ENCODE results near the gene TRPC3.
"Not testable (repeated sequence)": the region's sequence is repeated elsewhere in the genome, so short reads cannot be mapped to it uniquely, and the experiment has no call there.

The TRPC3 gene

DNA sequence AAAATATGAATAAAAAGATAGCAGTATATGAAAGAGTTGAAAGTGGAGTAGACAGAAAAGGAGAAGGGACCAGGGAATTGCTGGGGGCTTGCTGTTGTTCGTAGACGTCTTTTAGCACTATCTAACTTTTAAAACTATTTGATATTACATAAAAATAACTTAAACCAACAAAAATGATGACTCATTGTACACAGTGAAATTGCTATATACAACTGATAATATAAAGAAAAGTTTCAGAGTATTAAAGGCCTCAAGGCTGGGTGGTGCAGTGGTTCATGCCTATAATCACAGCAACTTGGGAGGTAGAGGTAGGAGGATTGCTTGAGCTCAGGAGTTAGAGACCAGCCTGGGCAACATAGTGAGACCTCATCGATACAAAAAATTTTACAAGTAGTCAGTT, 5.2 kb downstream of the TRPC3 start:
- no peak for DNase-seq (ENCODE audit: low read depth in 2 of 2)

DNA sequence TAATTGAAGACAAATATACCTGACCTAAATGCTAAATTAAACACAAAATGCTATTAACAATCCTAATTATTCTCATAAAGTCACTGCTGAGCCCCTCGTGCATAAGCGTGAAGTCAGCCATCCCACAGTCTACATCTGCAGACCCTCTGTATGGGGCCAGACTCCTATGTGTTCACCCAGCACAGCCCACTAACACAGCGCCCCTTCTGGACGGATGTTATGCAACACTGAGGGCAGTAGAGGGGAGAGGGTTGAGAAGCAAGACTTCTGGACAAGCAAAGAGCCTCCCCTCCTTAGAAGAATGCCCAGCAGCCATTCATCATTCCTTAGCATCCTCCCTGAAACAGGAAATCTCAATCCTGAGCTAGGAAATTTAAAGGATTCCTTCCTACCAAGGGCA, 7.9 kb downstream of the TRPC3 start:
- DNase-seq (ENCODE audit: low read depth in 2 of 2), result no peak

- DNase-seq (ENCODE audit: low read depth in 2 of 2), result no peak
These were observed 12.2 kb downstream of the TRPC3 start for GRCh38 chr4:121939690-121940089.

DNA sequence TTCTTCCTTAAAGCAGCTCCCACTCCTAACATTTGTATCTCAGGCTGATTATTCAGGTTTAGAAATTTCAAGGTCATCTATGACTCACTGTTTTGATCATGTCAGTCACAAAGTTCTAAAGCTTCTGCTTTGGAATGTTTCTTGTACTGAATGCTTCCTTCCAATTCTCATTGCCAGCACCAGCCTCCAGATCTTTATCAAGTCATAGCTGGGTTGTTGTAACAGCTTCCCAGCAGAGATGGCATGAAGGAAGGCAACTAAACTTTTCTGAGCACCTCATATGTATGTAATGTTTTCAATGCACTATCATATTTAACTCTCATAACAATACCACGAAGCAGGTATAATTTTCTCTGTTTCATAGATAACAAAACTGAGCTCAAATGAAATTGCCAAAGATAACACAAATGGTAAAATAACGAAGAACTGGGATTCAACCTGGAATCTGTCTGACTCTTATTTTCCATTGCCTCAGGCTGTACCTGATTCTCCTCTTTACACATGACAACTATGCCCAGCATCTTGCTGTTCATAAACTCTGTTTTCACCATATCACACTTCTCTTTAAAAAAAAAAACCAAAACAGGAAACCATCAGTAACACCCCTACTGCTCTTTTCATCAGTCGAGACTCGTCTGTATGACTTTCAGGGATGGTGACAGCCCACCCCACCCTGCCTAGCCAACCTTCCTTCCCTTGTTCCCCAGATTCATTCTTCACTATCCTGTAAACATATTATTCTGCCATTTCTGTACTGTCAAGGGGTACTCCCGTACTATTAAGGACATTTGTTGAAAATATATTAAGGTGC, 13.4 kb downstream of the TRPC3 start:
- no peak for DNase-seq (ENCODE audit: low read depth in 2 of 2)

DNA sequence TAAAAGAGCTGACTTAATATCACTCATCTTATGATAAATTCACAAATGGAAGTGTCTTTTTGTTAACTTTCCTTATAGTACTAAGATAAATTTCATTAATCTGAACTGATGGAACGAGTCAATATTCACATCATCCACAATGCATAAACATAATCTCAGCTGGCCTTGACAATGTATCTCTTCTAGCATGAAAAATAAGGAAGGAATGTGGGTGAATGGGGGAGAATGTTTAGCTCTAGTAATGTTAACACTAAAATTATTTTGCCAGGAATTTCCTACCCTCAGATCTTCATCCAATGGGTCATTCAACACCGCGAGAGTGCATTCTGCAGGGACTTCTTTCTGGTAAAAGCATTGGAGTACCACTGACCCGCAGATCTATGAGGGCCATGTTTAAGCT, 15.8 kb downstream of the TRPC3 start:
- DNase-seq (ENCODE audit: low read depth in 2 of 2), result no peak

- no peak for DNase-seq (ENCODE audit: low read depth in 2 of 2)
These were observed 17.2 kb downstream of the TRPC3 start for GRCh38 chr4:121934635-121935034.

DNA sequence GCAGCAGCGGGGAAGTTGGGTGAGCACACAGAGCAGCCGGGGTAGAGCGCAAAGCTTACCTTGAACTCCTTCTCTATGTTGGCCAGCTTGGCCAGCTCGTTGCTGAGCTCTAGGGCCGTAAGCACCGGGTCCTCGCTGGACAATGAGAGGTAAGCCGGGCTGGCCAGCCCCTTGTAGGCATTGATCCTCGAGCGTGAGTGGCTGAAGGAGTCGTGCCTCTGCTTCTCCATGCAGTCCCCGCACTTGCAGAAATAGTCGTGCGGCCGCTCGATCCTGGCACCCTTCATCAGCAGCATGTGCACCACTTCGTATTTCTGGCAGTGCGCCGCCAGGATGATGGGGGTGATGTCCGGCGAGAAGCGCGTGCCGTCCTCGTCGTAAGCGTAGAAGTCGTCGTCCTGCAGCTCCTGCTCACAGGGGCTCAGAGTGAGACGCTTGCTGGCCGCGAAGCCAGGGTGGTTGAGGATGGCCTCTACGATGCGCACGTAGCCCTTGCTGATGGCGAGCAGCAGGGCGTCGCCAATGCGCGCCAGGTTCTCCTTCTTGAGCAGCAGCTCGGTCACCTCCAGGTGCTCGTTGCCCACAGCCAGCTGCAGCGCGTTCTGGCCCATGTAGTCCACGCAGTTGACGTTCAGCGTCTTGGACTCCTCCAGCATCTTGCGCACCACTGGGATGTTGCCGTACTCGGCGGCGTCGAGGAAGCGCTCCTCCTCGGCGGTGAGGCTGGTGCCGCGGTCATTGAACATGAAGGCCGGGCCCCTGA, 19.5 kb downstream of the TRPC3 start:
- DNase-seq (ENCODE audit: low read depth in 2 of 2), result no peak

- DNase-seq (ENCODE audit: low read depth in 2 of 2), result no peak
These were observed 21.6 kb downstream of the TRPC3 start for GRCh38 chr4:121930304-121930703.

- DNase-seq (ENCODE audit: low read depth in 2 of 2), result no peak
These were observed 23.9 kb downstream of the TRPC3 start for GRCh38 chr4:121927948-121928347.

- not testable (repeated sequence) for DNase-seq (ENCODE audit: low read depth in 2 of 2)
These were observed 25.4 kb downstream of the TRPC3 start for GRCh38 chr4:121926490-121926889.

- DNase-seq (ENCODE audit: low read depth in 2 of 2), result no peak
These were observed 28.6 kb downstream of the TRPC3 start for GRCh38 chr4:121923306-121923705.

DNA sequence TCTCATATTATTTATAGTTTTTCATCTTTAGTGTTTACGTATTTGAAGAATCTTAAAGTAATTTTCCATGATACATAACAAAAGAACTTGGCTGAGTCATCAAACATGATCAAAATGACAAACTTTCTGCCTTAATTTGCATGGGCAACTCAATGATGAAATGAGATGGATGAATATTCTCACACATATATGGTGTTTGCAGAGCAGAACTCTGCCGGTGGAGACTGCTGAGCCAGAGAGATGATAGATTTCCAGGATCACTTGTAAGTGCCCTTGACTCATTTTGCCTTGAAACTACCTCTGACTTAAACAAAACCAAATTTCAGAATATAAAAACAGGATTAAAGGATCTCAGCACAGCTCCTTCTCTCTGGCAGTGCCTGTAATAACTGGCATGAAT, 38.2 kb downstream of the TRPC3 start:
- DNase-seq (ENCODE audit: low read depth in 2 of 2), result no peak

DNA sequence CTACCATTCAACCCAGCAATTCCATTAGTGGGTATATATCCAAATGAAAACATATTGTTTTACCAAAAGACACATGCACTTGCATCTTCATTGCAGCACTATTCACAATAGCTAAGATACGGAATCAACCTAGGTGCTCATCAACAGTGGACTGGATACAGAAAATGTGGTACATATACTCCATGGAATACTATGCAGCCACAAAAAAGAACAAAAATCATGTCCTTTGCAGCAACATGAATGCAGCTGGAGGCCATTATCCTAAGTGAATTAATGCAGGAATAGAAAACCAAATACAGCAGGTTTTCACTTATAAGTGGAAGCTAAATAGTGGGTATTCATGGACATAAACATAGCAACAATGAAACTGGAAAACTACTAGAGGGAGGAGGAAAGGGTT, 43.5 kb downstream of the TRPC3 start:
- no peak for DNase-seq (ENCODE audit: low read depth in 2 of 2)

- DNase-seq (ENCODE audit: low read depth in 2 of 2), result peak in 1 of 2 donors; percentile 11
These were observed 51.5 kb downstream of the TRPC3 start for GRCh38 chr4:121900132-121900983.

DNA sequence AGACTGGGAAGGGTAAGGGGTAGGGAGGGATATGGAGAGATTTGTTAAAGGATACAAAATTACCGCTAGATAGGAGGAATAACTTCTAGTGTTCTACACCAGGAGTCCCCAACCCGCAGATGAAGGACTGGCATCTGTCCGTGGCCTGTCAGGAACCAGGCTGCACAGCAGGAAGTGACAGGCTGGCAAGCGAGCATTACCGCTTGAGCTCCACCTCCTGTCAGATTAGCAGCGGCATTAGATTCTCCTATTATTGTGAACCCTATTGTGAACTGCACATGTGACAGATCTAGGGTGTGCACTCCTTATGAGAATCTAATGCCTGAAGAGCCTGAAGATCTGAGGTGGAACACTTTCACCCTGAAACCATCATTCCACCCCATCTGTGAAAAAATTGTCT, 53.7 kb downstream of the TRPC3 start:
- DNase-seq (ENCODE audit: low read depth in 2 of 2), result no peak

DNA sequence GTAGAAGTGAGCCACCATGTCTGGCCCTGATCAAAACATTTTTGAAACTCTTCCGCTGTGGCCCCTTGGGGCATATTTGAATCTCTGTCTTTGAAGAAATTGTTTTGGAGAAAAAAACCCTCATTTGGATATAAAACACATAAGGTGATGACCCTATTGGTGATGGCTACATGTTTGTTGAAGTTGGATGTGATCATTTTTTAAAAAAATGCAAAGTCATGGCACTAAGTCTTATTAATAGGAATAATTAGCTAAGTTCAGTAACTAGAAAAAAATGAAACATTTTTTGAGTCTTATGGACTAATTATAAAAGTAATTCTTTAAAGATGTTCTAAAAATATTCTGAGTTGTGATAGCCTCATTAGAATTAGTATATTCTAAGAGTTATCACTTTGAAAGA, 63.7 kb downstream of the TRPC3 start:
- no peak for DNase-seq (ENCODE audit: low read depth in 2 of 2)

DNA sequence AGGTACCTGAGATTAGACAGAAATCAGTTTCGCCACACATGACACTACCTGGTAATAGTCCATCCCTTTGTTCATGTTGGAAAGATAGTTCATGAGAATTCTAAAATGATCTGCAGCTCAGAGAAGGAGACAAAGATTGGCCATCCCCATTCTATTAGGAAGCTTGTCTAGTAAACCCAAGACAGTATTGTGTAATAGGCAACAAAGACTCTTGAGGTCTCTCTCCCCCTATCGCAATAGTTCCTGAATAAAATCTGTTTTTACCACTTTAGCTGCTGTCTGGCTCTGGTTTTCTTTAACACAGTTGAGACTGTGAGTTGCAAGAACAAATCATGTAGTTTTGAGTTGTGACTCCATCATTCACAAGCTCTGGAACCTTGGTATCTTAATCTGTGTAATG, 66.7 kb downstream of the TRPC3 start:
- DNase-seq (ENCODE audit: low read depth in 2 of 2), result no peak

DNA sequence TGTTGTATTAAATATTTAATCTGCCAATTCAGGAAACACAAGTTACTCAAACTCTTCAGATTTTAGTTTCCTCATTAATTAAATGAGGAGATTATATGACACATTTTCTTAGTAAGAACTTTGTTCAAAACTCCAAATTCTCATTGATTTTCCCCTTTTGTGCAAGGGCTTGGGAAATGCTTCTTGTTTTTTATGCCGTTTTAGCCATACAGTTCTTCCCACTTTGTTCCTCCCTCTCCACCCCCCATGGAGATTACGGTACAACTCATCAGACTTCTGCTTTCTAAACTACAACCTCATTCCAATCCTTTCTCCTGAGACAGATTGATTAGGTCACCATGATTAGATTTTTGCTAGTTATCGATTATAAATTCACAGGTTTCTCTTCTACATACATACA, 70.7 kb downstream of the TRPC3 start:
- no peak for DNase-seq (ENCODE audit: low read depth in 2 of 2)

- no peak for DNase-seq (ENCODE audit: low read depth in 2 of 2)
These were observed 72.7 kb downstream of the TRPC3 start for GRCh38 chr4:121879135-121879534.

- no peak for DNase-seq (ENCODE audit: low read depth in 2 of 2)
These were observed 74.7 kb downstream of the TRPC3 start for GRCh38 chr4:121877041-121877773.

GRCh38 chr4:121876070-121876469, 75.8 kb downstream of the TRPC3 start:
- no peak for DNase-seq (ENCODE audit: low read depth in 2 of 2)

DNA sequence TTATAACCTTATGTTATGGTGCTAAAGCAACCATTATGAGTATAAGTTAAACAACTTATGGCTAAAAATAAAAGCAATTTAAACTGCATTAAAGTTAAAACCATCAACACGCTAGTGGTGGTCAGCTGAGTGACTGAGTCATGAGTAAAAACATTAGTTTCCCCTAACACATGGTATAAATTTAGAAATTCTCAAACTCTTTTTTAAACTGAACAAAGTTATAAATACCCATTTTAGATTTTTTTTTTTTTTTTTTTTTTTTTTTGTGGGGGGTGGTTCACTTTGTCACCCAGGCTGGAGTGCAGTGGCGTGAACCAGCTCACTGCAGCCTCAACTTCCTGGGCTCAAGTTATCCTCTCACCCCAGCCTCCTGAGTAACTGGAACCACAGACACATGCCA, 76.2 kb downstream of the TRPC3 start:
- no peak for DNase-seq (ENCODE audit: low read depth in 2 of 2)

Data from stimulated activated CD8-positive, alpha-beta memory T cell treated with anti-CD3 and anti-CD28 coated beads, Interleukin-2, amount 100 ng/mL, for 1 hour (primary cell).